Activated effector memory CD4-positive, alpha-beta T cell treated with Interleukin-2 at 50 U/mL for 16 hours (primary cell): Measurements from ENCODE around the gene TMEM41A.
"Not testable (repeated sequence)": the region's sequence is repeated elsewhere in the genome, so short reads cannot be mapped to it uniquely, and the experiment has no call there.

Experiments
- DNase-seq: peaks from one replicate; pipeline ENCODE4 v3.0.0-alpha.2; 2020

Gene TMEM41A

GRCh38 chr3:185486394-185486793, 12.4 kb downstream of the TMEM41A start:
- DNase-seq = no peak

- DNase-seq = no peak
These were observed 14.5 kb downstream of the TMEM41A start for GRCh38 chr3:185484296-185484695.

- DNase-seq = no peak
These were observed 19.4 kb downstream of the TMEM41A start for GRCh38 chr3:185479373-185479945.

- no peak for DNase-seq
These were observed 21.5 kb downstream of the TMEM41A start for GRCh38 chr3:185477316-185477715.

GRCh38 chr3:185474922-185475321, 23.9 kb downstream of the TMEM41A start:
- not testable (repeated sequence) for DNase-seq

- DNase-seq = no peak
These were observed 25.5 kb downstream of the TMEM41A start for GRCh38 chr3:185473290-185473815.

- no peak for DNase-seq
These were observed 28.5 kb downstream of the TMEM41A start for GRCh38 chr3:185470323-185470722.

- no peak for DNase-seq
These were observed 29.3 kb downstream of the TMEM41A start for GRCh38 chr3:185469542-185469941.

- not testable (repeated sequence) for DNase-seq
These were observed 32.7 kb downstream of the TMEM41A start for GRCh38 chr3:185466123-185466522.

GRCh38 chr3:185465471-185465870, 33.4 kb downstream of the TMEM41A start:
- no peak for DNase-seq

- DNase-seq = no peak
These were observed 38.0 kb downstream of the TMEM41A start for GRCh38 chr3:185460719-185461350.

- DNase-seq = no peak
These were observed 38.5 kb downstream of the TMEM41A start for GRCh38 chr3:185460309-185460708.

- no peak for DNase-seq
These were observed 41.5 kb downstream of the TMEM41A start for GRCh38 chr3:185457376-185457775.

GRCh38 chr3:185451432-185451831, 47.4 kb downstream of the TMEM41A start:
- DNase-seq = not testable (repeated sequence)

- no peak for DNase-seq
These were observed 50.7 kb downstream of the TMEM41A start for GRCh38 chr3:185448107-185448506.

- DNase-seq = no peak
These were observed 54.5 kb downstream of the TMEM41A start for GRCh38 chr3:185444329-185444728.

GRCh38 chr3:185442031-185442430, 56.8 kb downstream of the TMEM41A start:
- no peak for DNase-seq

- DNase-seq = no peak
These were observed 58.9 kb downstream of the TMEM41A start for GRCh38 chr3:185439745-185440466.
